Measurements from ENCODE around the gene NHS.
"Not testable (repeated sequence)": the region's sequence is repeated elsewhere in the genome, so short reads cannot be mapped to it uniquely, and the experiment has no call there.

Gene NHS

GRCh38 chrX:17442898-17443297 is 67.9 kb downstream of the NHS start:
- FAIRE-seq (no peak), DNase-seq (ENCODE audit: insufficient read length, low spot score) (no peak)

- DNase-seq (ENCODE audit: insufficient read length, low spot score) (no peak), FAIRE-seq (no peak)
Measured at GRCh38 chrX:17443556-17443955, 68.6 kb downstream of the NHS start.

- FAIRE-seq; DNase-seq (ENCODE audit: insufficient read length, low spot score): not testable (repeated sequence)
Measured at GRCh38 chrX:17446269-17446668, 71.3 kb downstream of the NHS start.

GRCh38 chrX:17448188-17448587 is 73.2 kb downstream of the NHS start:
- DNase-seq (ENCODE audit: insufficient read length, low spot score) (no peak), FAIRE-seq (no peak)

GRCh38 chrX:17449866-17450265 is 74.9 kb downstream of the NHS start:
- no peak for FAIRE-seq
- DNase-seq (ENCODE audit: insufficient read length, low spot score): no peak

- FAIRE-seq: no peak
- no peak for DNase-seq (ENCODE audit: insufficient read length, low spot score)
Measured at GRCh38 chrX:17453788-17454187, 78.8 kb downstream of the NHS start.

- DNase-seq (ENCODE audit: insufficient read length, low spot score): no peak
- FAIRE-seq: no peak
Measured at GRCh38 chrX:17456526-17456925, 81.5 kb downstream of the NHS start.

- DNase-seq (ENCODE audit: insufficient read length, low spot score) (no peak), FAIRE-seq (no peak)
Measured at GRCh38 chrX:17459008-17459611, 84.1 kb downstream of the NHS start.

GRCh38 chrX:17459661-17460060 is 84.7 kb downstream of the NHS start:
- FAIRE-seq (no peak), DNase-seq (ENCODE audit: insufficient read length, low spot score) (no peak)

GRCh38 chrX:17462881-17463280 is 87.9 kb downstream of the NHS start:
- no peak for FAIRE-seq
- DNase-seq (ENCODE audit: insufficient read length, low spot score): no peak

GRCh38 chrX:17464194-17464593 is 89.2 kb downstream of the NHS start:
- no peak for FAIRE-seq
- no peak for DNase-seq (ENCODE audit: insufficient read length, low spot score)

- FAIRE-seq (no peak), DNase-seq (ENCODE audit: insufficient read length, low spot score) (no peak)
Measured at GRCh38 chrX:17465201-17465600, 90.2 kb downstream of the NHS start.

GRCh38 chrX:17465802-17466201 is 90.8 kb downstream of the NHS start:
- FAIRE-seq (no peak), DNase-seq (ENCODE audit: insufficient read length, low spot score) (no peak)

- FAIRE-seq (no peak), DNase-seq (ENCODE audit: insufficient read length, low spot score) (no peak)
Measured at GRCh38 chrX:17470136-17470535, 95.1 kb downstream of the NHS start.

- no peak for FAIRE-seq
Measured at GRCh38 chrX:17471121-17471520, 96.1 kb downstream of the NHS start.

GRCh38 chrX:17471861-17472260 is 96.9 kb downstream of the NHS start:
- no peak for DNase-seq (ENCODE audit: insufficient read length, low spot score)
- no peak for FAIRE-seq

More at GRCh38 chrX:17471121-17471520, 96.1 kb downstream of the NHS start:
- no peak for DNase-seq (ENCODE audit: insufficient read length, low spot score)

GRCh38 chrX:17472424-17472823 is 97.4 kb downstream of the NHS start:
- DNase-seq (ENCODE audit: insufficient read length, low spot score): no peak

GRCh38 chrX:17473021-17473420 is 98.0 kb downstream of the NHS start:
- DNase-seq (ENCODE audit: insufficient read length, low spot score): no peak
- FAIRE-seq: no peak

More at GRCh38 chrX:17472424-17472823, 97.4 kb downstream of the NHS start:
- FAIRE-seq: no peak

- no peak for FAIRE-seq
Measured at GRCh38 chrX:17474892-17475291, 99.9 kb downstream of the NHS start.

GRCh38 chrX:17475449-17476217 is 100.6 kb downstream of the NHS start:
- FAIRE-seq: no peak

More at GRCh38 chrX:17474892-17475291, 99.9 kb downstream of the NHS start:
- DNase-seq (ENCODE audit: insufficient read length, low spot score): no peak

GRCh38 chrX:17476411-17476810 is 101.4 kb downstream of the NHS start:
- no peak for FAIRE-seq

More at GRCh38 chrX:17475449-17476217, 100.6 kb downstream of the NHS start:
- no peak for DNase-seq (ENCODE audit: insufficient read length, low spot score)

GRCh38 chrX:17481086-17481485 is 106.1 kb downstream of the NHS start:
- DNase-seq (ENCODE audit: insufficient read length, low spot score) (no peak), FAIRE-seq (no peak)

More at GRCh38 chrX:17476411-17476810, 101.4 kb downstream of the NHS start:
- DNase-seq (ENCODE audit: insufficient read length, low spot score): no peak
